Hindlimb muscle (tissue), 1 donor: ENCODE data around the gene SUGP1. TPM values are rescaled to one million over a fixed set of nuclear protein-coding genes. Genes with fewer than 3 reads are reported as not detected.

Source experiments
- DNase-seq: peaks from one replicate; pipeline ENCODE4 v3.0.0-alpha.2; 2013
- polyA plus RNA-seq: library from polyadenylated mRNA; unstranded; fragments of 120-200 nt; gene quantifications from one replicate; pipeline ENCODE4 v1.2.1, GENCODE V29; 2013; ENCODE audit not compliant: insufficient read length

Gene SUGP1
- polyA plus RNA-seq, 1 donor = 40.4 TPM

- peak; percentile 50 for DNase-seq
Measured at GRCh38 chr19:19342086-19343015, 22.0 kb upstream of the SUGP1 start.

- no peak for DNase-seq
Measured at GRCh38 chr19:19341026-19341425, 20.7 kb upstream of the SUGP1 start.

- no peak for DNase-seq
Measured at GRCh38 chr19:19338082-19338481, 17.8 kb upstream of the SUGP1 start.

- DNase-seq = no peak
Measured at GRCh38 chr19:19337120-19337519, 16.8 kb upstream of the SUGP1 start.

GRCh38 chr19:19336597-19336996, 16.3 kb upstream of the SUGP1 start:
- no peak for DNase-seq

GRCh38 chr19:19335408-19336158, 15.3 kb upstream of the SUGP1 start:
- DNase-seq = no peak

GRCh38 chr19:19334989-19335344, 14.7 kb upstream of the SUGP1 start:
- no peak for DNase-seq

GRCh38 chr19:19334063-19334988, 14.0 kb upstream of the SUGP1 start:
- no peak for DNase-seq

GRCh38 chr19:19329126-19329525, 8.8 kb upstream of the SUGP1 start:
- no peak for DNase-seq

- no peak for DNase-seq
Measured at GRCh38 chr19:19327672-19328071, 7.4 kb upstream of the SUGP1 start.

GRCh38 chr19:19324059-19324770, 3.9 kb upstream of the SUGP1 start:
- DNase-seq = no peak

GRCh38 chr19:19321141-19321577, 850 bp upstream of the SUGP1 start:
- DNase-seq = no peak

GRCh38 chr19:19319732-19320360, 463 bp downstream of the SUGP1 start:
- DNase-seq = no peak

GRCh38 chr19:19316082-19316481, 4.2 kb downstream of the SUGP1 start:
- no peak for DNase-seq

GRCh38 chr19:19315444-19315843, 4.9 kb downstream of the SUGP1 start:
- no peak for DNase-seq

GRCh38 chr19:19308373-19308772, 11.9 kb downstream of the SUGP1 start:
- no peak for DNase-seq

GRCh38 chr19:19306191-19306590, 14.1 kb downstream of the SUGP1 start:
- DNase-seq = no peak

GRCh38 chr19:19305696-19306095, 14.6 kb downstream of the SUGP1 start:
- no peak for DNase-seq

- DNase-seq = no peak
Measured at GRCh38 chr19:19305066-19305465, 15.2 kb downstream of the SUGP1 start.

GRCh38 chr19:19304186-19304965, 15.9 kb downstream of the SUGP1 start:
- DNase-seq = no peak

GRCh38 chr19:19303411-19303810, 16.9 kb downstream of the SUGP1 start:
- DNase-seq = no peak
